GM18909 (cell line): ENCODE measurements around the gene ARID1A.
"Not testable (repeated sequence)": the region's sequence is repeated elsewhere in the genome, so short reads cannot be mapped to it uniquely, and the experiment has no call there.

Source experiments
- ATAC-seq: cut with Tn5 transposase; IDR thresholded peaks from one replicate; pipeline ENCODE4 v1.9.1; 2021; ENCODE audit warnings: mild to moderate bottlenecking; ENCODE audit not compliant: unreplicated experiment, poor library complexity

The ARID1A gene

GRCh38 chr1:26725904-26726303 is 30.1 kb downstream of the ARID1A start:
- ATAC-seq, result not testable (repeated sequence)

GRCh38 chr1:26726784-26727183 is 31.0 kb downstream of the ARID1A start:
- ATAC-seq, result no peak

GRCh38 chr1:26727476-26727875 is 31.7 kb downstream of the ARID1A start:
- ATAC-seq, result no peak

- ATAC-seq, result no peak
Measured at GRCh38 chr1:26728645-26729044, 32.8 kb downstream of the ARID1A start.

GRCh38 chr1:26729633-26730032 is 33.8 kb downstream of the ARID1A start:
- ATAC-seq, result no peak

GRCh38 chr1:26730695-26731094 is 34.9 kb downstream of the ARID1A start:
- ATAC-seq, result no peak

- no peak for ATAC-seq
Measured at GRCh38 chr1:26731233-26731902, 35.6 kb downstream of the ARID1A start.

GRCh38 chr1:26733392-26733791 is 37.6 kb downstream of the ARID1A start:
- no peak for ATAC-seq

- no peak for ATAC-seq
Measured at GRCh38 chr1:26733982-26734381, 38.2 kb downstream of the ARID1A start.

- no peak for ATAC-seq
Measured at GRCh38 chr1:26734501-26735058, 38.8 kb downstream of the ARID1A start.

GRCh38 chr1:26739329-26739914 is 43.6 kb downstream of the ARID1A start:
- no peak for ATAC-seq

GRCh38 chr1:26740023-26740634 is 44.3 kb downstream of the ARID1A start:
- no peak for ATAC-seq

GRCh38 chr1:26740952-26741351 is 45.1 kb downstream of the ARID1A start:
- ATAC-seq, result no peak

GRCh38 chr1:26743426-26744059 is 47.7 kb downstream of the ARID1A start:
- no peak for ATAC-seq

- peak; percentile 98 for ATAC-seq
Measured at GRCh38 chr1:26744075-26744959, 48.5 kb downstream of the ARID1A start.

GRCh38 chr1:26745191-26745590 is 49.4 kb downstream of the ARID1A start:
- ATAC-seq, result no peak

- ATAC-seq, result no peak
Measured at GRCh38 chr1:26747048-26747447, 51.2 kb downstream of the ARID1A start.

GRCh38 chr1:26748351-26748750 is 52.5 kb downstream of the ARID1A start:
- no peak for ATAC-seq

GRCh38 chr1:26749458-26749857 is 53.6 kb downstream of the ARID1A start:
- ATAC-seq, result no peak

- ATAC-seq, result no peak
Measured at GRCh38 chr1:26750428-26750827, 54.6 kb downstream of the ARID1A start.
